Activated CD4-positive, alpha-beta T cell treated with anti-CD3 and anti-CD28 coated beads, Interleukin-10, Interleukin-2, amounts not matched to agents 100 ng/mL and 50 ng/mL, durations not matched to agents 16 hours and 8 hours (primary cell): Measurements from ENCODE around the gene HOXC13.

Source experiments
- DNase-seq: peaks from one replicate; pipeline ENCODE4 v3.0.0-alpha.2; 2020

HOXC13 gene, protein sequence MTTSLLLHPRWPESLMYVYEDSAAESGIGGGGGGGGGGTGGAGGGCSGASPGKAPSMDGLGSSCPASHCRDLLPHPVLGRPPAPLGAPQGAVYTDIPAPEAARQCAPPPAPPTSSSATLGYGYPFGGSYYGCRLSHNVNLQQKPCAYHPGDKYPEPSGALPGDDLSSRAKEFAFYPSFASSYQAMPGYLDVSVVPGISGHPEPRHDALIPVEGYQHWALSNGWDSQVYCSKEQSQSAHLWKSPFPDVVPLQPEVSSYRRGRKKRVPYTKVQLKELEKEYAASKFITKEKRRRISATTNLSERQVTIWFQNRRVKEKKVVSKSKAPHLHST

DNA sequence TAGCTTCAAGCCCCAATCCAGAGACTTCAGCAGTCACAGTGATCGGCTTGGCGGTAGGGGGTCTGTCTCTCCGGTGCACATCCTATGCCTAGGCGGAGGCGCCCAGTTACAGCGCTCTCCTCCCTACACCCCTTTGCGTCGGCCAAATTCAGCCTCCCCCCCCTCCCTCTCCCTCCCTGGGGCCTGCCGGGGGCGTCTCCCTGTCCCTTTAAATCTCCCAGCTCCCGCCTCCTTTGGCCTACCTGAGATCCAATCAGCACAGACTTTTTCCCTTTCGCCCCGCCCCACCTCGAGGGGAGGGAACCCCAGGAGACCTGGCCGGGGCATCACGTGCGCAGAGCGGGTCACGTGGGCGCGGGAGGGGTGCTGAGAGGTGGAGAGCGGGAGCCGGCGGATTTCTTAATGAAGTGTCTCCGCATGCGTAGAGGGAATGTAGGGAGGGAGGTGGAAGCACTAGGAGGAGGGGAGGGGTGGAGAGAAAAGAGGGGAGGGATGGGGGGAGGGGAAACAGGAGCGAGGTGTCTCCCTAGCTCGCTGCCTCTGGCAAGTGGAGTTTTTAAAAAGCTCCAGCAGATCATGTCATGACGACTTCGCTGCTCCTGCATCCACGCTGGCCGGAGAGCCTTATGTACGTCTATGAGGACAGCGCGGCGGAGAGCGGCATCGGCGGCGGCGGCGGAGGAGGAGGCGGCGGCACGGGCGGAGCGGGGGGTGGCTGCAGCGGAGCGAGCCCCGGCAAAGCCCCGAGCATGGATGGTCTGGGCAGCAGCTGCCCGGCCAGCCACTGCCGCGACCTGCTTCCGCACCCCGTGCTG is at the start of gene HOXC13:
HOXC13 (plus strand) TSS at position 506 of the 815 bp plus-strand sequence; CDS start at position 582, 76 bp downstream.
- DNase-seq, result peak; percentile 43

- no peak for DNase-seq
These were observed 48.5 kb upstream of the HOXC13 start for GRCh38 chr12:53890081-53890480.

DNA sequence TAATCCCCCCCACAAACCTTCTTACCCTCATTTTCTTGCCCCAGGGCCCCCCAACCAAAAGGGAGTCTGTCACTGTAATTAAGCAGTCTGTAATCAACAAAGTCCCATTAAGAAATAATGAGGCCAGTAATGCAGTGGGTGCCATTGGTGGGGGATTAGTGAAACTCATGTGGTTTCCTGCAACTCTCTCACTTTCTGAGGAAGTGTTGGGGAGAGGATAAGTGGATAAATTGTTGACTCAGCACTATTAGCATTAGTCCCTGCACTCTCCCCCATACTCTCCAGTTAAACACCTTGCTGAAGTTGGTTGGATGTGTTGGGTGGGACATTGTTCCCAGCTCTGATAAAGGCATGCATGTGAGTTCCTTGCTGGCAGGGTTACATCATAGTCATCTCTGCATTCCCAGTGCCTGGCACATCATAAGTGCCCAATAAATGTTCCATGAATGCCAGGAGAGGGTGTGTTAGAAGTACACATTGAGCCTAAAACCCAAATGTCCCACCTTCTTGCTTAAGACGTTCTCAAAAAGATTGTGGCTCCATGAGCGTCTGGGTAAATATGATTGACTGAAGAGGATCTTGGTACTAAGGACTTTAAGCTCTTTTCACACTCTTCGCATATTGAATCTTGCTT is 45.8 kb upstream of the HOXC13 start:
- no peak for DNase-seq

DNA sequence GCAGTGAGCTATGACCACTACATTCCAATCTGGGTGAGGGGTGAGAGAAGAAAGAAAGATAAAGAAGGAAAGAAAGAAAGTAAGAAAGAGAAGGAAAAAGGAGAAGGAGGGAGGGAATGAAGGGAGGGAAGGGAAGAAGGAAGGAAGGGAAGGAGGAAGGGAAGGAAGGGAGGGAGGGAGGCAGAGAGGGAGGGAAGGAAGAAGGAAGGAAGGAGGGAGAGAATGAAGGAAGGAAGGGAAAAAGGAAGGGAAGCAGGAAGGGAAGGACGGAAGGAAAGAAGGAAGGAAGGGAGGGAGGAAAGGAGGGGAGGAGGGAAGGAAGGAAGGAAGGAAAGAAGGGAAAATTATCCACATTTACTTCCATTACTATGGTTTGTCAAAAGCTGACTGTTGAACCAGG is 39.4 kb upstream of the HOXC13 start:
- no peak for DNase-seq

DNA sequence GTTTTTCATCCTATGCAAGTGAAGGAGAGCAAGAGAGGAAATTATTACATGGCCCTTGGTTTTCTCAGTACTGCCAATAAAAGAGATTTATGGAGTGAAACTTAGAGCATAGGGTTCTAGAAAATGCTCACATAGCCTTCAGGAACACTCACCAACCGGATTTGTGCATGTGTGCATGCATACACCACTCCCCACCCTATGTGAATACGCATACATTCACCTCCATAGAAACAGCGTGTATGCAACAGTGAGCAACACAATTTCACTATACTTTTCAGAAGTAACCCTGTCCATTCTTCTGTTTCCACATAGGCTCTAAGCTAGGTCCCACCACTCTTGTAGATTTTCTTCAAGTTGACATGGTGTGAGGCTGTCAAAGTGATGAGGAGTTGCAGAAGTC is 31.5 kb upstream of the HOXC13 start:
- DNase-seq, result no peak

DNA sequence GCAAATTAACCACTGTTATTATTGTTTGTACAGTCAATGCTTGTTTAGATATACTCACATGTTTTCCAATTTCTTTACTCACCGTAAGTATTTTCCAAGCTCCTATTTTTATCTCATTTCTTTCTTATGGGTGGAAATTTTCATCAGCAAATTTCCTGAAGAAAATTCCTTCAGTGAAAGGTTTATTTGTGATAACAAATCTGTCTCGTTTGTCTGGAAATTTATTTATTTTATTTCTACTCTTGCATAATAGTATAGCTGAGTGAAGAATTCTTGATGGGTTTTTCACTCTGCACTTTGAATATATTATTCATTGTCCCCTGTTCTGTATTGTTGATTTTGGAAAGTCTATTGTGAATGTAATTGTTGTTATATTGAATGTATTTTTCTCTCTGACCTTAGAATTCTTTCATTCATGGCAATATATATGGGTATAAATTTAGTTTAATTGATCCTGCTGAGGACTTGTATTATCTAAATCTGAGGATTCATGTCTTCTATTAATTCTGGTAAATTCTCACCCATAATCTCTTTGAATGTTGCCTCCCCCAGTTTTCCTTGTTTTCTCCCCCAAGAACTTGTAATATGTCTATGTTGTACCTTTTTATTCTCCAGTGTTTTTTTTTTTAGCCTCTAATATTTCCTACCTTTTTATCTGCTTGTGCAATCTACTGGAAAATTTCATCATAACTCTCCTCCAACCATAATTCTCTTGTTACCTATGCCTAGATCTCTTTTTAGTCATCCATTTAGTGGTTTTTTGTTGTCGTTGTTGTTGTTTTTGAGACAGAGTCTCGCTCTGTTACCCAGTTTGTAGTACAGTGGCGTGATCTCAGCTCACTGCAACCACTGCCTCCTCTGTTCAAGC is 21.6 kb upstream of the HOXC13 start:
- no peak for DNase-seq

DNA sequence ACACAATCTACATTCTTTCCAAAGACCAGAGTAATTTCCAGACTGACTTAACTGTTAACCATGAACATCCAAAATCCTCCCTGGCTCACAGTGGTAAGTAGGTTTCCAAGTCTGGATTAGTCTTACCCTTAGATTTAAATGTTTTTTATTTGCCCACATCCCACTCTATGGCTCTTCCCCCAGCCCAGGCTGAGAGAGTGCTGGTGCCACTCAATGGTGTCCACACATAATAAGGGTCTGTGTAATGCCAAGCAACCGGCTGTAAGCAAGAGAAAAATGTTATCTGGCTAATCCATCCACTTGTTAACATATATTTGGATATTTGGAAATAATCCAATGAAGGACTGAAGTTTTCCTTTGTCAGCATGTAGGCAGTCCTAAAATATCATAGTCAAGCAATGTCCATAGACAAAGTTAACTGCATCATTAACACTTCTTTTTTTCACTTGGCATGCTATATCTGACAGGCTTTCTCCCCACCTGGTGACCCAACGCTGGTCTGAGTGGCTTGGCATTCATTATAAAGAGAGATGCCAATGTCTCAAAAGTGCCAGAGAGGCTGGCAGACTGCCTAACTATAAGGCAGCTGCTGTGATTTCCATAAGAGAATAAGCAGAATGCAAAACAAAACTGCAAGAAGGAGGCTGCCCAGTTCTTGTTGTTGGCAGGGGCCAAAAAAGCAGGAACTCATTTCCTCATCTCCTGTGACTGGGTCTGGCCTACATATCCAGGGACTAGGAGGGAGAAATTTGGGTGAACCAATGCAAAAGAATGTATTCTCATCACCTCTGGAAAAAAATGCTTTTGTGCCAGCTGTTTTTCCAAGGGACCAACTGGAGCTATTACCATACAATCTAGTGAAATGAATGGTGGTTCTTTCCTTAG is 13.9 kb upstream of the HOXC13 start:
- DNase-seq, result no peak

- no peak for DNase-seq
These were observed 11.2 kb upstream of the HOXC13 start for GRCh38 chr12:53927220-53928029.

GRCh38 chr12:53928054-53928835 is 10.4 kb upstream of the HOXC13 start:
- DNase-seq, result no peak

DNA sequence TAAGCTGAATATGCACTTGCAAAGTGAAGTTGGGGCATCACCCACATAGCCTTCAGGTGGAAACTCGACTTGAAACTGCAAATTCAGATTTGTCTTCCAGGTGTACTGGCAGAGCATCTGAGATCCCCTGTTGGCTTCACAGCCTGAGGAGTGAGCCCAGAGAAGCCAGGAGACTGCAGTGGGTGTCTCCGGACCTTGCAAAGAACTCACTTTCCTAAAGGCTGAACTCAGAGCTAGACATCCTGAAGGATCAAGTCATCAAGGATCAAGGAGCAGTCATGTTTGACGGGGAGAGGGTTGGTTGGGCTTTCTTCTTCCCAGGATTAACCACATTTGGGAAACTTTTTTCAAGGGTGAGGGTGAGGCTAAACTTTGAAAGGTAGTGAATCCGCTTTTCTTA is 9.1 kb upstream of the HOXC13 start:
- DNase-seq, result no peak

DNA sequence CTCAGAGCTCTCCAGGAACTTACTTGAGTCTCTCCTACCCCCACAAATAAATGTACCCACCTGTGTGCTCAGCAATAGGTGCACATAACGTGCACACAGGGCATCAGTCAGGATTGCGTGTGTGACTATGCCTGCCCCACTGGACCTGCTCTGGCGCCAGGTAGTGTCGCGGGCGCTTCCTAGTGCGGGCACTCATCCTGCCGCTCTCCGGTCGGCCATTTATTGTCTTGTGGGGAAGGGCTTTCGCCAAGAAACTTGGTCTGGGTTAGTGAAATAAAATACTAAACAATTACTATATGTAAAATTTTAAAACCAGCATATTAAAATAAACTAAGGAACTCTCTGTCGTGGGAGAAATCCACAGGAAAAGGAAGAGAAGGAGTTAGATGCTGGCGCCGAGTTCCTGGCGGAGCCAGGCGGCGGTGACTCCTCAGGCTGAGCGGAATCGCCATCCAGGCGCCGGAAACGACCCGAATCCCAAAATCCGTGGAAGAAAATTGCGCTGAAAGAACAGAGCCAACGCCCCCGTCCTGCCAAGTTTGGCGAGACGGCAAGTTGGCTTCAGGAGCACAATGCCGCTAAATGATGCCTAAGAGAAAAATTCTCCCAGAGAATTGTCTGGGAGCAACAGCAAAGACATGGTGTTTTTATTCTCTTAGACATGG is 7.9 kb upstream of the HOXC13 start:
- no peak for DNase-seq

DNA sequence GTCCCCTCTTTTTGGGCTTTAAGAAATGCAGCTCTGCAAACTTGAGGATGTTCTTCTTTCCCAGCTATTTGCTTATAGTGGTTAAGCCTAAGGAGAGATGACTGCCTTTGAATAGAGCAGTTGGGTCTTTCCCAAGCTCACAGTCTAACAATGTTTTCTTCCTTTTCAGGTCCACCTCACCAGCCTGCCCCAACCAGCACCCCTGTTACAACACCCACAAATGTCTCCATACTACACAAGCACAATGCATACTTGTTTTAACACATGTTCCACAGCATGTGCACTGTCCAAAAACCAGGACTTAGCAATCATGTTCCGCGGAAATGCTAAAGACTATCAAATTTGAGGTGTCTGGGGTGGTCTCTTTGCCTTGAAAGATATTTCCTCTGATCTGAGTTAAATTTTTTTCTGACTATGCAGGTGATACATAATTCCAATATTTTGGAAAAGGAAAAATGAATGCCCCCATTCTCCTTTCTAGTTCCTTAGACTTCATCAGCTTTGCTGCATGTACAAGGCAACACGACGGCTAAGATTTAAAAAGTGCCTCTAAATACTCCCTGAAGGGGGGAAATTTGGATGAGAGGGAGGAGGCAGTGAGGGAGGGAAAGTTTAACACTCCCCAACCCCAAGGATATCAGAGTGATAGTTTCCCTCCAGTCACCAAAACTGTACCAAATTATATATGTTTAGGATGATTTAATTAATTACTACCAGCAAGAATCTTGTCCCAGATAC is 6.6 kb upstream of the HOXC13 start:
- DNase-seq, result no peak

DNA sequence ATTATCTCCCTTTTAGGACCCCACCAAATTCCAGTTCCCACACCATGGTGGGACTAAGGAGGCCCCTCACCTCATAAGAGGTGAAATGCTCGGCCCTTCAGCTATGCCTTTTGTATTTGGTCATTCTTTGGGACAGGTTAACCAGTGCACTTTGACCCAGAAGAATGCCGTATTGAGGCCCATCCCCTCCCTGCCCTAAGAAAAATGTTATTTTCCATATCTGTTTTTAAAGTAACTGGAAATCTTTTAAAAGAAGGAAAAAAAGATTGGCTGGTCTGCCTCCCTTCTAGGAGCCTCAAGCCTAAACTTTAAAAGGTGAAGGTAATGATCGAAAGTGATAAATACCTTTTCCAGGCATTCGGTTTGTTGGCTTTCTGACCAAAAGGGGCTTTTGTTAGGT is 5.7 kb upstream of the HOXC13 start:
- no peak for DNase-seq

DNA sequence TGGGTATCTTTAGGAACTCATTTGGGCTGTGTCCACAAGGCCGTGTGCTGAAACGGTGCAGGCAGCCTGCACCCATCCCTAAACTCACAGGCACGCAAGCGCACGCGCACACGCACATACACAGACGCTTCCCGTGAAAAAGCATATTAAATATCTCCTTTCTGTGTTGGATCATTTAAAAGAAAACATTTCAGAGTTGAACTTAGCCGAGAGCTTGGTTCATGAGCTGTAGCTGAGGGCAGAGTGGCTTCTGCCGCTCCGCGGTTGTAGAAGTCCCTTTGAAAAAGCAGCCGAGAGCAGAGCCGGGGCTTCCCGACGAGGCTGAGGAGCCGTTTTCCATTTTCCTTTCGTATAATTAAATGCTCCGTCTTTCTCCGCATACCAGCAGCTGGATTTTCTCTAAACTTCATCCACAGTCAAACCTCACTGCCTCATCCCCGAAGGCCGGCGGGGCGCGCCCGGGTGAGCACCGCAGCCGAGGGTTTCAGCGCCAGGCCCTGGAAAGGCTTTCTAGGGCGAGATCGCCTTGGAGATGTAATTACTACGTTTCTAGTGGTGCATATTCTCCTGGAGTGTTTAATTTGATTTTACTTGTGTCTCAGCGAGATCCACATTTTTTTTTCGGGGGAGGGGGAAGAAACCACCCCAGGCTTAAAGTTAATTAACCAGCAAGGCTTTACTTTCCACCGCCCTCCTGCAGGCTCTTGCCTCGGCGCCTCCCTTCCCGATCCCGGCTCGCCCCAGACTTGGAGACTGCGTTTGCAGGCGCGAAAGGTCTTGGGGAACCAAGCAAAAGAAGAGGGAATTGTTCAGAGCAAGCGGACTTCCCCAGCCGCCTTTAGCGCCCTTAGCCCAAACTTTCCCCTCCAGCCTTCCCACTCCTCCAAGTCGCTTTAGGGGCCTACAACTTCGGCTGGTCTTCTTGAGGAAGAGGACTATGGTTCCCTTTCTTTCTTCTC is 3.0 kb upstream of the HOXC13 start:
- DNase-seq, result no peak

GRCh38 chr12:53937099-53937498 is 1.5 kb upstream of the HOXC13 start:
- DNase-seq, result no peak

GRCh38 chr12:53937596-53938325 is 870 bp upstream of the HOXC13 start:
- no peak for DNase-seq
